Measurements from ENCODE around the gene EXTL1. TPM values are rescaled to one million over a fixed set of nuclear protein-coding genes. Genes with fewer than 3 reads are reported as not detected.

Gene EXTL1
- total and polyA plus RNA-seq, 2 donors (not counting 3 experiments of a cell fraction or from before 2014, with no cell fraction given), result not detected

GRCh38 chr1:26055041-26055440, 33.5 kb downstream of the EXTL1 start:
- no peak for FAIRE-seq
- no peaks in the 10 kb centered on the region for H3K36me3 ChIP-seq (ENCODE audit: control insufficient read depth in 2 of 2, extremely low read depth in 1 of 2, insufficient read depth in 2 of 2, low read length in 2 of 2)
- ChIA-PET POLR2A (no interaction called here), CTCF (no interaction called here)
- no peaks in the 10 kb centered on the region for H3K4me1 ChIP-seq (ENCODE audit: control insufficient read depth, extremely low read depth, insufficient read depth, low read length)
- intact Hi-C loops (cut with micrococcal nuclease) (no loop called here), dilution Hi-C loops (cut with MboI; ENCODE audit: extremely low pct_ligation_motif_present, low sequenced_read_pairs) (no loop called here)
- no TSS peak for BruUV-seq (replicated peaks)
- H3K4me2 ChIP-seq (ENCODE audit: insufficient read depth, low read length), result no peak overlapping the region
- H4K20me1 ChIP-seq (replicated peaks; ENCODE audit: control insufficient read depth, extremely low read depth, insufficient read depth, low read length), result no peaks in the 10 kb centered on the region
- H3K9ac ChIP-seq (replicated peaks; ENCODE audit: extremely low read depth, insufficient read depth, low read length), result no peak overlapping the region
- TF ChIP-seq, protein P1, sequence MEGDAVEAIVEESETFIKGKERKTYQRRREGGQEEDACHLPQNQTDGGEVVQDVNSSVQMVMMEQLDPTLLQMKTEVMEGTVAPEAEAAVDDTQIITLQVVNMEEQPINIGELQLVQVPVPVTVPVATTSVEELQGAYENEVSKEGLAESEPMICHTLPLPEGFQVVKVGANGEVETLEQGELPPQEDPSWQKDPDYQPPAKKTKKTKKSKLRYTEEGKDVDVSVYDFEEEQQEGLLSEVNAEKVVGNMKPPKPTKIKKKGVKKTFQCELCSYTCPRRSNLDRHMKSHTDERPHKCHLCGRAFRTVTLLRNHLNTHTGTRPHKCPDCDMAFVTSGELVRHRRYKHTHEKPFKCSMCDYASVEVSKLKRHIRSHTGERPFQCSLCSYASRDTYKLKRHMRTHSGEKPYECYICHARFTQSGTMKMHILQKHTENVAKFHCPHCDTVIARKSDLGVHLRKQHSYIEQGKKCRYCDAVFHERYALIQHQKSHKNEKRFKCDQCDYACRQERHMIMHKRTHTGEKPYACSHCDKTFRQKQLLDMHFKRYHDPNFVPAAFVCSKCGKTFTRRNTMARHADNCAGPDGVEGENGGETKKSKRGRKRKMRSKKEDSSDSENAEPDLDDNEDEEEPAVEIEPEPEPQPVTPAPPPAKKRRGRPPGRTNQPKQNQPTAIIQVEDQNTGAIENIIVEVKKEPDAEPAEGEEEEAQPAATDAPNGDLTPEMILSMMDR (IDR thresholded peaks at IDR 0.05; ENCODE audit: extremely low read depth in 1 of 2, insufficient read depth in 1 of 2, low read depth in 1 of 2, low read length in 2 of 2), result no peak
- no peak for TF ChIP-seq MYC (IDR thresholded peaks at IDR 0.05; ENCODE audit: low read depth, low read length)
- TF ChIP-seq POLR2A (IDR thresholded peaks at IDR 0.05; ENCODE audit: low read depth, low read length), result no peak
- no peak for TF ChIP-seq MAX (IDR thresholded peaks at IDR 0.05; ENCODE audit: insufficient read depth, insufficient read length)
- no peak for TF ChIP-seq JUN (IDR thresholded peaks at IDR 0.05; ENCODE audit: borderline replicate concordance, insufficient read depth, insufficient read length, low read depth)
- TF ChIP-seq POLR2AphosphoS5 (IDR thresholded peaks at IDR 0.05; ENCODE audit: insufficient read depth, low read depth, low read length), result no peak
- no peak for TF ChIP-seq FOS (IDR thresholded peaks at IDR 0.05; ENCODE audit: borderline replicate concordance, insufficient read depth, low read length)
- no peak for TF ChIP-seq GATA2 (IDR thresholded peaks at IDR 0.05; ENCODE audit: insufficient read depth, insufficient read length, low read depth, low read length)
- no peak for TF ChIP-seq EZH2 (IDR thresholded peaks at IDR 0.05; ENCODE audit: borderline replicate concordance, low read depth, low read length, severe bottlenecking)
- H3K9me3 ChIP-seq (replicated peaks; ENCODE audit: control insufficient read depth, insufficient read depth, low read length), result no peaks in the 10 kb centered on the region
- H3K79me2 ChIP-seq (ENCODE audit: control insufficient read depth, insufficient read depth, low read length), result no peaks in the 10 kb centered on the region
- DNase-seq (ENCODE audit: low read depth, low spot score), result no peak
- H3K9me1 ChIP-seq (replicated peaks; ENCODE audit: control insufficient read depth, extremely low read depth, insufficient read depth, low read length), result no peaks in the 10 kb centered on the region
- H3K27me3 ChIP-seq (ENCODE audit: control insufficient read depth in 2 of 2, insufficient read depth in 2 of 2, low read length in 2 of 2), result peaks cover 17 to 20% of the 10 kb centered on the region in 2 experiments
- no peak overlapping the region for H3K27ac ChIP-seq (ENCODE audit: insufficient read depth, low read depth, low read length)
- H3K4me3 ChIP-seq (replicated peaks in 1 of 3; ENCODE audit: insufficient read depth in 1 of 3, low read depth in 1 of 3, low read length in 3 of 3), result no peak overlapping the region
- no peak overlapping the region for H2AFZ ChIP-seq (ENCODE audit: low read depth, low read length)
